ENCODE results near the gene BTNL3.

Gene BTNL3

GRCh38 chr5:180977852-180978251, 10.8 kb upstream of the BTNL3 start:
- H3K4me3 ChIP-seq (ENCODE audit: low read length) = peak overlapping the region; percentile 56
- no peaks in the 10 kb centered on the region for H3K9me3 ChIP-seq (ENCODE audit: control insufficient read depth, insufficient read depth, low read length)
- no peaks in the 10 kb centered on the region for H3K27me3 ChIP-seq (ENCODE audit: control insufficient read depth, low read length)

DNA sequence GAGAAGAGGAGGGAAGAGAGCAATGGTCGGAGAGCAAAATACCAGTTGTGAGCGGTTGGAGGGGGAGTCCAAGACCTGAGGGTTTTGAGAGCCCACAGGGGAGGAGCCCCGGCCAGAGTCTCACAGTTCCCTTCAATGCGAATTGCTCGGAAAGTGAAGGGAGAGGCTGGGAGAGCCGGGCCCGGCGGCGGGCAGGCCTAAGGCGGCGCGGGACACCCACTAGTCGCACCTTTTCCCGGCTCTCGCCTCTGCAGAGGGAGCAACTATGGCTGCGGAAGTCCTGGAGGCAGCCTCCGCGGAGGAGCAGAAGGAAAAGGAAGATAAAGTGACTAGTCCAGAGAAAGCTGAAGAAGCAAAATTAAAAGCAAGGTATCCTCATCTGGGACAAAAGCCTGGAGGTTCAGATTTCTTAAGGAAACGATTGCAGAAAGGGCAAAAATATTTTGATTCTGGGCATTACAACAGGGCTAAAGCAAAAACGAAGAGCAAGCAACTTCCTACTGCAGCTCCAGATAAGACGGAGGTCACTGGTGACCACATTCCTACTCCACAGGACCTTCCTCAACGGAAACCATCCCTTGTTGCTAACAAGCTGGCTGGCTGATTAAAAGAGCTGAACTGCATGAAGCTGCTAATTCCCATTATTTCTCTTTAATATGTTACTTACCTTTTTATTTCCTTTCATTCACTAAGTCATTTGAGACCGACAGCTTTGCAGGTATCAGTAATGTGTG, 6.5 kb upstream of the BTNL3 start:
- H3K4me1 ChIP-seq (ENCODE audit: control insufficient read depth, low read length) = peaks cover 31% of the 10 kb centered on the region
- no peaks in the 10 kb centered on the region for H3K9me2 ChIP-seq (replicated peaks; ENCODE audit: control insufficient read depth, low read length)
- no peaks in the 10 kb centered on the region for H3K36me3 ChIP-seq (ENCODE audit: control insufficient read depth, low read length)
- H3K4me2 ChIP-seq (ENCODE audit: low read length) = no peak overlapping the region
- no peak overlapping the region for H3K4me3 ChIP-seq (ENCODE audit: low read length)
- H3F3A ChIP-seq (ENCODE audit: control insufficient read depth, insufficient read depth) = peaks cover 4% of the 10 kb centered on the region; the same call in 1 of the 2 replicates
- no peaks in the 10 kb centered on the region for H3K9me3 ChIP-seq (ENCODE audit: control insufficient read depth, insufficient read depth, low read length)
- TF ChIP-seq, protein P1, sequence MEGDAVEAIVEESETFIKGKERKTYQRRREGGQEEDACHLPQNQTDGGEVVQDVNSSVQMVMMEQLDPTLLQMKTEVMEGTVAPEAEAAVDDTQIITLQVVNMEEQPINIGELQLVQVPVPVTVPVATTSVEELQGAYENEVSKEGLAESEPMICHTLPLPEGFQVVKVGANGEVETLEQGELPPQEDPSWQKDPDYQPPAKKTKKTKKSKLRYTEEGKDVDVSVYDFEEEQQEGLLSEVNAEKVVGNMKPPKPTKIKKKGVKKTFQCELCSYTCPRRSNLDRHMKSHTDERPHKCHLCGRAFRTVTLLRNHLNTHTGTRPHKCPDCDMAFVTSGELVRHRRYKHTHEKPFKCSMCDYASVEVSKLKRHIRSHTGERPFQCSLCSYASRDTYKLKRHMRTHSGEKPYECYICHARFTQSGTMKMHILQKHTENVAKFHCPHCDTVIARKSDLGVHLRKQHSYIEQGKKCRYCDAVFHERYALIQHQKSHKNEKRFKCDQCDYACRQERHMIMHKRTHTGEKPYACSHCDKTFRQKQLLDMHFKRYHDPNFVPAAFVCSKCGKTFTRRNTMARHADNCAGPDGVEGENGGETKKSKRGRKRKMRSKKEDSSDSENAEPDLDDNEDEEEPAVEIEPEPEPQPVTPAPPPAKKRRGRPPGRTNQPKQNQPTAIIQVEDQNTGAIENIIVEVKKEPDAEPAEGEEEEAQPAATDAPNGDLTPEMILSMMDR (IDR thresholded peaks at IDR 0.05; ENCODE audit: low read depth, low read length, poor library complexity, severe bottlenecking) = no peak
- H3K27me3 ChIP-seq (ENCODE audit: control insufficient read depth, low read length) = no peaks in the 10 kb centered on the region
- no peaks in the 10 kb centered on the region for H4K20me1 ChIP-seq (ENCODE audit: control insufficient read depth, insufficient read depth, low read depth, low read length)
- no peaks in the 10 kb centered on the region for H3K79me2 ChIP-seq (ENCODE audit: control insufficient read depth, low read length)
- H3K27ac ChIP-seq (ENCODE audit: low read depth, low read length) = no peak overlapping the region

More at GRCh38 chr5:180977852-180978251, 10.8 kb upstream of the BTNL3 start:
- Histone ChIP-seq H3K79me2 (ENCODE audit: control insufficient read depth, low read length) (no peaks in the 10 kb centered on the region), H3K9me2 (replicated peaks; ENCODE audit: control insufficient read depth, low read length) (no peaks in the 10 kb centered on the region), H3K36me3 (ENCODE audit: control insufficient read depth, low read length) (peaks cover 3% of the 10 kb centered on the region; the same call in 1 of the 2 replicates), H3K27ac (ENCODE audit: low read depth, low read length) (peak overlapping the region; percentile 85), H3K4me2 (ENCODE audit: low read length) (peak overlapping the region; percentile 60), H3F3A (ENCODE audit: control insufficient read depth, insufficient read depth) (peaks cover 7% of the 10 kb centered on the region; the same call in 1 of the 2 replicates), H4K20me1 (ENCODE audit: control insufficient read depth, insufficient read depth, low read depth, low read length) (no peaks in the 10 kb centered on the region), H3K4me1 (ENCODE audit: control insufficient read depth, low read length) (peaks cover 55% of the 10 kb centered on the region)
- no peak for TF ChIP-seq EZH2phosphoT487 (IDR thresholded peaks at IDR 0.05; ENCODE audit: borderline replicate concordance, low read length)
- TF ChIP-seq, protein P1 (IDR thresholded peaks at IDR 0.05; ENCODE audit: low read depth, low read length, poor library complexity, severe bottlenecking) = no peak

DNA sequence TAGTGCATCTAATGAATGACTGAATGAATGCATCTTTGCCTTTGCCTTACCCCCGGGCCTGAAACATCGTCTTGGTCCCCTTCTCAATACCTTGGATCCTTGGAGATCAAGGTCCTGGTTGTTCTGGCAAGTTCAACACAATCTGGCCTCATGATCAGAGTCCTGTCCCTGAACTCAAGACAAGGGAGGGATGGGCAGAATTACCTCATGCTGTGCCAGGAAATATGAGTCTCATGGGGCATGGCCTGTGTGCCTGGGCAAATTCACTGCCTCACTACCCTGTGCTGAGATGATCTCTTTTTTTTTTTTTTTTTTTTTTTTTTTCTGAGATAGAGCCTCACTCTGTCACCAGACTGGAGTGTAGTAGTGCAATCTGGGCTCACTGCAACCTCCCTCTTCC, 630 bp upstream of the BTNL3 start:
- no peak for TF ChIP-seq EZH2phosphoT487 (IDR thresholded peaks at IDR 0.05; ENCODE audit: borderline replicate concordance, low read length)
- TF ChIP-seq, protein P1 (IDR thresholded peaks at IDR 0.05; ENCODE audit: low read depth, low read length, poor library complexity, severe bottlenecking) = no peak
- no peak overlapping the region for H3K4me3 ChIP-seq (ENCODE audit: low read length)
- no peaks in the 10 kb centered on the region for H3K79me2 ChIP-seq (ENCODE audit: control insufficient read depth, low read length)
- no peak overlapping the region for H3K27ac ChIP-seq (ENCODE audit: low read depth, low read length)
- H3K9me2 ChIP-seq (replicated peaks; ENCODE audit: control insufficient read depth, low read length) = no peaks in the 10 kb centered on the region
- H3K4me2 ChIP-seq (ENCODE audit: low read length) = no peak overlapping the region
- H3F3A ChIP-seq (ENCODE audit: control insufficient read depth, insufficient read depth) = no peaks in the 10 kb centered on the region
- no peaks in the 10 kb centered on the region for H4K20me1 ChIP-seq (ENCODE audit: control insufficient read depth, insufficient read depth, low read depth, low read length)
- no peaks in the 10 kb centered on the region for H3K36me3 ChIP-seq (ENCODE audit: control insufficient read depth, low read length)
- no peaks in the 10 kb centered on the region for H3K9me3 ChIP-seq (ENCODE audit: control insufficient read depth, insufficient read depth, low read length)
- peaks cover 25% of the 10 kb centered on the region for H3K4me1 ChIP-seq (ENCODE audit: control insufficient read depth, low read length)
- H3K27me3 ChIP-seq (ENCODE audit: control insufficient read depth, low read length) = no peaks in the 10 kb centered on the region

All from DOHH2 (cell line).